AG09309 (cell line): ENCODE results near the gene NOL4L.

Experiments used
- DNase-seq: peaks from one replicate; pipeline ENCODE4 v3.0.0-alpha.2; 2010; ENCODE audit warnings: low read depth
- H3K4me3 ChIP-seq: 2 replicates; pipeline ENCODE4 v1.5.1; 2011; ENCODE audit warnings: mild to moderate bottlenecking, low read depth, low read length, moderate library complexity; ENCODE audit not compliant: control insufficient read depth
- CTCF ChIP-seq: IDR thresholded peaks from 2 replicates; pipeline ENCODE4 v1.5.1; 2011; ENCODE audit warnings: mild to moderate bottlenecking, low read depth, low read length, inconsistent platforms; ENCODE audit not compliant: insufficient read depth, control insufficient read depth; ENCODE audit errors: missing control alignments

NOL4L gene

GRCh38 chr20:32588040-32588439 lies 2.9 kb upstream of the NOL4L start:
- no peak overlapping the region for H3K4me3 ChIP-seq
- DNase-seq, result no peak
- TF ChIP-seq CTCF, result no peak

GRCh38 chr20:32586291-32586690 lies 1.2 kb upstream of the NOL4L start:
- DNase-seq, result no peak
- no peak overlapping the region for H3K4me3 ChIP-seq
- no peak for TF ChIP-seq CTCF

DNA sequence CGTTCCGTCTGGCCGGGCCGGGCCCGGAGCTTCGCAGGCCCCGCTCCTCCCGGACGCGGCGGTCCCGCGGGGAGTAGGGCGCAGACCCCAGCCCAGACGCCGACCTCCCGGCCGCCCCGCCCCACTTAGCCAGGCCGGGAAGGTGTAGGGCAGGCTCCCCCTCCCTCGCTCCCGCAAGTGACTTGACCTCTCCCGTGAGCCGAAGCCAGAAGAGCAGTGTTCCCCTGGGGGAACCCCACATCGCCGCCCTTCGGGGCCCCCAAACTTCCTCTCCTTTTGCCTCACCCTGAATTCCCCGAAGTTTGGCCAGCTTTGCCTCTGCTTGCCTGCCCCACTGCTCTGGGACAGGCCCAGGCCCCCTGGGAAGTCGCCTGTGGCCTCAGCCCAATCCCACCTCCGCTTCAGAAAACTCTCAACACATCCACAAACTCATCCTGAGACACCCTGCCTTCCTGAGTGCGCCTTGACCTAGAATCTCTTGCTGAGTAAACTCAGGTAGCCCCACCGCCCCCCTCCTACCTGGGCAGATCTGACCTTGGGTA lies 524 bp upstream of the NOL4L start:
- DNase-seq, result no peak
- TF ChIP-seq CTCF, result no peak
- no peak overlapping the region for H3K4me3 ChIP-seq

- TF ChIP-seq CTCF, result no peak
- DNase-seq, result no peak
- peak overlapping the region; percentile 43 for H3K4me3 ChIP-seq
These were observed 1.5 kb downstream of the NOL4L start for GRCh38 chr20:32583581-32584070.

- no peak for TF ChIP-seq CTCF
- DNase-seq, result no peak
- peak overlapping the region; percentile 43 for H3K4me3 ChIP-seq
These were observed 2.2 kb downstream of the NOL4L start for GRCh38 chr20:32582659-32583580.

DNA sequence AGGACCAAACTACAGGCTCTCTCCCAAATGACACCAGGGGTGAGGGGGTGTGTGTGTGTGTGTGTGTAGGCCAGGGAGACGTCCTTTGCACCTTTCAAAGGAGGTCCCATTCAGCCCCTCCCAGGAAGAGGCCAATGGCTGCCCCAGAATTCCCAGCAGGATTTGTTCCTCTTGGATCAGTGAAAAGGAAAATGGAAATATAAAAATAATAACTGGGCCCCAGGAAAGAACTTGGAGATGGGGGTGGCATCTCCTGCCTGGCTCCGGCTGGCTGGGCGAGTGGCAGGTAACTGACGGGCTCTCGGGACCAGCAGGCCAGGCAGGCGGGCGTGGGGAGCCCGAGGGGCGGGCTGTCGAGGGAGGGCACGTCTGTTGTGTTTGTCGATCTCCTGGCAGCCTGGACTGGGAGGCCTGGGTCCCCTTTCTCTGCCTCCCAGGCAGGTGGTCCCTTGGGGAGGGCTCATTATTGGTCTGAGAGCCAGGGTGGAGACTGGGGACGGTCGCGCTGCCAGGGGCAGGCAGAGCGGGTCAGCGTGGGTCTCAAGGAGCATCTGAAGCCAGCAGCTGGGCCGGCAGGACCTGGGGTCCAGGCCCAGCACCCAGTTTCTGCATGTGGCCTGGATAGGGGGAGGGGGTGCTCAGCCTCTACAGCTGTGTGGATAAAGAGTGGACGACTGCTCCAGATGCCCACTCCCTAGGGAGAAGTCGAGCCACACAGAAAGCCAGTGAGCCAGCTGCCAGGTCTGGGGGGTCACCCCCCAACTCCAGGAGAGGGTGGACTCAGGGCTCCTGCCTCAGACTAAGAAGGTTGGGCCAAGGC lies 3.1 kb downstream of the NOL4L start:
- H3K4me3 ChIP-seq, result no peak overlapping the region
- no peak for TF ChIP-seq CTCF
- DNase-seq, result no peak
